CD4-positive, alpha-beta T cell treated with Interleukin-2 at 100 ng/mL for 4 hours (primary cell): ENCODE results near the gene NSG2.

Experiments
- DNase-seq: peaks from one replicate; pipeline ENCODE4 v3.0.0-alpha.2; 2020; ENCODE audit warnings: low spot score

The NSG2 gene

DNA sequence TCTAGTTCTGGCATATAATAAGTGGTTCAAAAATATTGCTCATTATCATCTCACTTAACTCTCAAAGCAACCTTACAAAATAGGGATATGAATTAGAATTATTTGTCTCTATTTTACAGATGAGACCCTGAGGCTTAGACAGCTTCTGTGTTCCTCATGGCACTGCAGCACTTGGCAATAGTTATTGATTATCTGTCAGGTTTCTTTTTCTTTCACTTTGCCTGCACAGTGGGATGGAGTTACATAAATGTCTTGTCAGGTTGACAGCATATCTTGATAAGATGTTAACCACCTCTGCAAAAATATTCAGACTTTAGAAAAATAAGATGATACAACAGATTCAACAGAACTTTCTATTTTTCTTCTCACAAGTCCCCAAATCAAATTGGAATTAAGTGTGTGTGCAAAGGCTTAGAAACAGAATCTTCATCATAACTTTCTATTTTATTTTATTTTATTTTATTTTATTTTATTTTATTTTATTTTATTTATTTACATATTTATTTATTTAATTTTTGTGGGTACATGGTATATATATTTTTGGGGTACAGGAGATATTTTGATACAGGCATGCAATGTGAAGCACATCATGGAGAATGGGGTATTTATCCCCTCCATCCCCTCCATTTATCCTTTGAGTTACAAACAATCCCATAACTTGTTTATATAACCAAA, 17.7 kb downstream of the NSG2 start:
- no peak for DNase-seq

DNA sequence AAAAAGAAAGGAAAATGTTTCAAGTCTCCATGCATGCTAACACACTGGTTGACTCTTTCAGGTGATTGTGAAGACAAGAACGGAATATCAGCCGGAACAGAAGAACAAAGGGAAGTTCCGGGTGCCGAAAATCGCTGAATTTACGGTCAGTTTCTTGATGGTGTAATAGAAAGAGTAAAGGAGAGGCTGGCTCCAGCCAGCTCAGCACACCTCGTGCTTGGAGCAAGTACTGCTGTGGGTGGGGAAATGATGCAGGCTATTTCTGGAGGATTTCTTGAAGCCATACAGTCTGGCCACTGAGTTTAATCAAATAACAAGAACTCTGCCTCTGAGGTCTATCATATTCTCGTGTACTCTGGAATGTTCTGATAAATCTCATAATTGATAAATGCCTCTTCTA, 18.7 kb downstream of the NSG2 start:
- DNase-seq: no peak

DNA sequence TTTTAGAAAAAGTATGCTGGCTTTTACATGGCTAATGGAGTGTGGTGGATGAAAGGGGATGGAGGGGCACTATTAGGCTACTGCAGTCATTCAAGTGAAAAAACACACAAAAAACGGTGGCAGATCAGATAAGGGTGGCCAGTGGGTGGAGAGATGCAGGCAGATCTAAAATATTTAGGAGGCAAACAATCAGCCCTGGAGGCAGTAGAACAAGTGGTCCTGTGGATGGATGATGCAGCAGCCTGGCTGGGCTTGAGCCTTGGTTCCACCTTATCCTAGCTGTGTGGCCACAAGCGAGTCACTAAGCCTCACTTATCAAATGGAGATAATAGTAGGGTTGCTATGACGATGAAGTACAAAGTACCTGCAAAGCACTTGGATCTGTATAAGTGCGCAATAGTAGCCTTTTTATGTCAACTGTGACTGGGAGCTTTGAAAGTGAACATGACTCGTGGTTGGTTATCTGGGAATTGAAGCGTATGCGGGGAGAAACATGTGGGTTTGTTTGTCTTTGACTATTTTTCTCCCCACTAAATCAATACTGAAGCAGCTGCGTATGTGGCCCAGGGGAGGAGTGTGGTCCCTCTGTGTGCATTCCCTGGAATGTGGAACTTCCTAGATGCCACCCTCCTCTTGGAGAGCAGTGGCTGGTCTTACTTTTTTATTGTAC, 20.2 kb downstream of the NSG2 start:
- no peak for DNase-seq

DNA sequence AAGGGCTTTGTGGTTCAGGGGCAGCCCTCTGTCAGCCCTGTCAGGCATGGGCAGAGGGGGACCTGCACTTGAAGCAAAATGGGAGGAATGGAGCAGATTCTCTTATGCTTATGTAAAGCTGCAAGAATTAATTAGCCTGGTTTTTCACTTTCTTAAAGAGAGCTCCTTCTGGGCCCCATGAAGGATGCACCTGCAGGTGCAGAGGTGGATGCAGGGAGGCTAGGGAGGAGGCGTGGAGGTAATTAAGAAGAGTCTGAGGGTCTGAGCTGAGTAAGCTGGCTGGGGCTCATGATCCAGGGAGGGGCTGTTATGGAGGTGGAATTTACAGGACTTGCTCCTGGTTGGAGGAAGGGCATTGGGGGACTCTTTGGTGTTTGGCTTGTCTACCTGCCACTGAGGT, 22.0 kb downstream of the NSG2 start:
- DNase-seq: no peak

DNA sequence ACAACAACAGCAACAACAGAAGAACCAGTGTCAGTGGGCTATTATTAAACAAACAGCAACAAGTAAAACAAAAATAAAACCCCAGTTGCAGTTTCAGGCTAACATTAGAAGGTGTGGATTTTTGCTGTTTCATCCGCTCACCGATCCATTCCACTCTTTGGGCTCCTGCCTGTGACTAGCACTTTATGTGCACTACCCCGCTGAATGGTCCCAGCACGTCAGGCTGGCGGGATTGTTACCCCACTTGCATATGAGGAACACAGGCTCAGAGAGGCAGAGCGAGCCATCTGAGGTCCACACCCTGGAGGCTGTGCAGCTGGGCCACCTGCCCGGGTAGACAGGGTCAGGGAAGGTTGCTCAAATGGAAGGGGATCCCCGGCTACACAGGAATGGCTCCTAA, 26.0 kb downstream of the NSG2 start:
- no peak for DNase-seq

DNA sequence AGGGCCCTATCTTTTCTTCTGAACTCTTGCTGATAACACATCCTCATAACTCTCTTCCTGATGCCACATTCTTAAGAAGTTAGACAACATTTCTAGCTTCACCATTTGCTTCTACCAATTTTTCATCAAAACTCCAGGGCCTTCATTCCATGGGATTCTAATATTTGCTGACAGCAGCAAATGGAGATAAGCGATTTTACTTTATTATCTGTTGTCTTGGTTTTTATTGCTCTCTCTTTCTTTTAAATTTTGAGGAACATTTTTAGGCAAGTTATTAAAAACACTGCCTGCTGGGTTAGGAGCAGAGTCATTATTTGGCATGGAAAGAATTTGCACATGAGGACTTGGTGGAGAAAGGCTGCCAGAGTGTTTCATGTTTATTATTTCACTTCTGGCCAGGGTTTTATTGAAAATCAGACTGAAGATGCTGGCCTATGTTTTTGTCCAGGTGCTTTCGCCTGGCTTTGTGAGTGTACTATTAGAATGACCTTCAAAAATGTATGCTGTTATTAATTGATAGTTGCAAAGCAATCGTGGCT, 27.7 kb downstream of the NSG2 start:
- DNase-seq: no peak

DNA sequence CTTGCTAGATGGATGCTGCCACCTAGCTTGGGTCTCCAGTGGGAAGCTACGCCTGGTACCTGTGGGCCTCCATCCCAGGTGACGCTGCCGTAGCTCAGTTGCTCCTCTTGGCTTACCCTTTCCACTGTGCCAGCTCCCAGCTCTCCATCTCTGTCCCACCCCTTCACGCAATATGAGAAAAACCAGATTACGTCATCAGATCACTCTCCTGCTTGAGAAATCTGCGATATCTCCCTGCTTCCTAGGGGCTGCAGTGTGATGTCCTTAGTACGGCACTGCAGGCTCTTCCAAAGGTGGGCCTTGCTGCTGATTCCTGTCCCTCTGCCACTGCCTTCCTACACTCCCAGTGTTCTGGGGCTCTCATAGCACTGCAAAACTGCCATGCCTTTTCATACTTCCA, 28.9 kb downstream of the NSG2 start:
- DNase-seq: no peak

DNA sequence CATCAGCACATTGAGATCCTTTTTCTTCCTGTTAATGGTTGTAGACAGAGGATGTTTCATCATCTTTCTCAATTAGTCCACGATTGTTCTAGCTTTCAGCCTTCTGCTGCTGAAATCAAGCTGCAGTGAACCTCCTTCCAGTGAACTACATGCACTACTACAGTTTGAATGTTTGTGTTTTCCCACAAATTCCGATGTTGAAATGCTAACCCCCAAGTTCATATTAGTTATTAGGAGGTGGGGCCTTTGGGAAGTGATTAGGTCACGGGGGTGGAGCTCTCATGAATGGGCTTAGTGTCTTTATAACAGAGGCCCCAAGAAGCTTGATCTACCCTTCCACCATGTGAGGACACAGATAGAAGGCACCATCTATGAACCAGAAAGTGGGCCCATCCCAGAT, 32.9 kb downstream of the NSG2 start:
- DNase-seq: no peak

DNA sequence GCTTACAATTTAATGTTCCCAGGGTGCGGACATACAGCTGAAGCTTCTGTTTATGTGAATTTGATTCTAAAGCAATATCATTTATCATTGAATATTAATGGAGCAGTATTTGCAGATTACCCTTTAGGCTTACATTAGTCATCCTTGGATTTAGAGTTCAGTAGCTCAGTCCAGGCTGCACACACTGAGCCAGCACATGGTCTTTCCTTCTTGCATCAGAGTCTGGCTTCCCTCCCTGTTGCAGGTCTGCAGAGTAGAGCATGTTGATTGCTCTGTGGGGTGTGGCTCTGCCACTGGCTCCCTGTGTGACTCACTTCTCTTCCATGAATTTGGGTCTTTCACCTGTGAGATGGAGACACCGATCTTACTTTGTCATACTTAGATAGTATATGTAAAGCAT, 36.8 kb downstream of the NSG2 start:
- no peak for DNase-seq

DNA sequence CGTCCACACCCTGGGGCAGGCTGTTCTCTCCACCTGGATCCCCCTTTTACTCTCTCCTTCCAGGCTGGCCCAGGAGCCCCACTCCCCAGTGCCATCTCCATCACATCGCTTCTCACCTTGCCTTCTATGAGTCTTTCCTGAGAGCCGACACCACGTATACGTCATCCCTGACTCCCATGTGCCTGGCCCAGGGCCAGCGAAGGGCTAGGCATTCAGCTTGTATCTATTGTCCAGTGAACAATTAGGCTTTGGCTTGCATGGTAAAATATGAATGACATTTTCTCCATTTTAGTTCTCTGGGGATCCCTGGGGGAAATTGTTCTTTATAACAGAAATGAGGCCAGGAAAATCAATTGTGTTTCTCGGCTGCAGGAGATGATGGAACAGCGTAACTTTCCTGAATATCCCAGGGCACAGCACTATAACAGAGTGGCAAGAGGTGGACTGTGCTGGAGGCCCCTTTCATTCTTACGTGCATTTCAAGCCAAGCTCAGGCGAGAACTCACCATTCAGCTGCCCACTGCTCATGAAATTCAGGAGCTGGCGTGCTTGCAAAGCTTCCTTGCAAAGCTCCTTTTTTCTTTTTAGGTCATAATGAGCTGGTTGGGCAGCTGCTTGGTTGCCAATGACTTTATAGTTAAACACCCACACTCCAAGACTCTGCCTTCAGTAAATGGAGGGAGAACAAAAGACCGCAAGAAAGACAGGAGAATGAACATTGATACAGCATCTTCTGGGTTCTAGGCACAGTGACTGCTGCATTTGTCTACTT, 37.7 kb downstream of the NSG2 start:
- DNase-seq: no peak

DNA sequence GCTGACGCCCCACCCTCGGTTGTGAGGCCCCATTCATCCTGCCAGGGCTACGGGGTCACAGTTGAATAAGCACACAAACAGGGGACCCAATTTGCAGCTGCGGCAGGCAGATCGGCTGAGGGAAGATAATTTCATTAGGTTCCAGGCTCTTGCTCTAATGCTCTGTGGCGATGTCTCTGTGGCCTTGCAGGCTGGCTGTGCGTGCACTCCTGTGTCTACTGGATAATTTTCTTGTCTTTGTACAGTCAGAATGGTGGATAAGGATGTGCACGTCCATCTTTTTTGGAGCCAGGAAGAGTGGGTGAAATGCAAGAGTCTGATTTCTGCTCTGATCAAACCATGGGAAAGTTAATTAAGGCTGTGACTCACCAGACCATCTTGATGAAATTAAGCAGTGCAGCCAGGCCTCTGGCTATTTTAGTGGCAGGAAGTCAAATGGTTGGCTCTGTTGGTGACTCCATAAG, 39.2 kb downstream of the NSG2 start:
- DNase-seq: no peak

DNA sequence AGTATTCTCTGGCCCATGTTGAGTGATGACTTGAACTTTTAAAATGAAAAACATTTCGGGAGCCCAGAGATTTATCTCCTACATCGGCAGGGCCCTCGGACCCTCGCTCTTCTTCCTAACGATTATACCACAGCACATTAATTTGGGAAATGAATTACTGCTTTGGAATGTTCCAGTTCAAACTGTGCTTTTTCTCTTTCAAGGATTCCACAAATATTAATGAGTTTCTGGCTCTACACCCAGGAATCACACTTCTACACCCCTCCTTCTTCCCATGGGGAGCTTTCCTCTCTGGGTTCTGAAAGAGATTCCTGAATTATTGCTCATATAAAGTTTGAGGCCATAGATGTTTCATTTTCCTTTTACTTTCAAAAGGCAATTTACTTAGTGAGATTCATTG, 41.2 kb downstream of the NSG2 start:
- DNase-seq: no peak

DNA sequence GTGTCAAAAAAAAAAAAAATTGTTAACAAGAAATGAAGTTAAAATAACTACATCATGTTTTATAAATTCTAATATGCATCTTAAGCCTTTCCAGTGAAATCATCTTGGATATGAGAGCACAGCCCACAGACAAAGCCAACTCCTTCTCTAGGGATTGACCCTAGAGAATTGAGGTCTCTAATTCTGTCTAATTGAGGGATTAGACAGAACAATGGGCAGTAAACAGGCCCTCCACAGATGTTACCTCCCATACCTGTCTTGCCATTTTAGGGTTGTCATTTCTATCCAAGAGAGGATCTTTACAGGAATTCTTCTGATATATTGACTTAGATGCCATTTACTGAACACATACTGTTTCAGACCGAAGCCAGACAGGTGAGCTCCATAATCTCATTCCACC, 42.3 kb downstream of the NSG2 start:
- no peak for DNase-seq

DNA sequence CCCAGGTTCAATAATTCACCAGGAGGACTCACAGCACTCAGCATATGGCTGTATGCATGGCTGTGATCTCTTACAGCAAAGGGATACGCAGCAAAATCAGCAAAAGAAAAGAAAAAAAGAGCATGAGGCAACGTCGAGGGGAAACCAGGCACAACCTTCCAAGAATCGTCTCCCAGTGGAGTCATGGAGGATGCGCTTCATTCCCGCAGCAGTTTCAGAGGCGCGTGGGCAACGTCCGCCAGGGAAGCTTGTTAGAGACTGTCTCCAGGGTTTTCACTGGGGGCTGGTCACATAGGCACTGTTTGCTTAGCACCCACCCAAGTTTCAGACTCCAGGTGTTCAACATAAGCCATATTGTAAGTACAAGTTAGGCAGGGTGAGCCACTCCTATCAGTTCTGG, 44.6 kb downstream of the NSG2 start:
- DNase-seq: no peak

DNA sequence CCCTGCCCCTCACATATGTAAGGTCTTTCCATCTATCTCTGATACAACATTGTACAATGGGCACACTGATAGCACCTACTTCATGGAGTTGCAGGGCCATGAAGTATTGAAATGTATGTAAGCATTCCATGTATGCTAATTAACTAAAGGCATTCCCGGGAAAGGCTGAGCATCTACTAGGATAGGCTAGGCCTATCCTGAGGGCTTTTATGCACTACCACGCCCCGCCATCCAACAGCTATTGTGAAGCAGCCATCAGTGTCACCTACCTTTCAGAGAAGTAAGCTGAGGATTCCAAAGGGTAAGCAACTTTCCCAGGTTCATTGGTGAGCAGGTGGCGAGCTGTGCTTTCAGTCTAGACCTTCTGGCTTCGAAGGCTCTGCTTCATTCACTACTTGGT, 47.6 kb downstream of the NSG2 start:
- no peak for DNase-seq

DNA sequence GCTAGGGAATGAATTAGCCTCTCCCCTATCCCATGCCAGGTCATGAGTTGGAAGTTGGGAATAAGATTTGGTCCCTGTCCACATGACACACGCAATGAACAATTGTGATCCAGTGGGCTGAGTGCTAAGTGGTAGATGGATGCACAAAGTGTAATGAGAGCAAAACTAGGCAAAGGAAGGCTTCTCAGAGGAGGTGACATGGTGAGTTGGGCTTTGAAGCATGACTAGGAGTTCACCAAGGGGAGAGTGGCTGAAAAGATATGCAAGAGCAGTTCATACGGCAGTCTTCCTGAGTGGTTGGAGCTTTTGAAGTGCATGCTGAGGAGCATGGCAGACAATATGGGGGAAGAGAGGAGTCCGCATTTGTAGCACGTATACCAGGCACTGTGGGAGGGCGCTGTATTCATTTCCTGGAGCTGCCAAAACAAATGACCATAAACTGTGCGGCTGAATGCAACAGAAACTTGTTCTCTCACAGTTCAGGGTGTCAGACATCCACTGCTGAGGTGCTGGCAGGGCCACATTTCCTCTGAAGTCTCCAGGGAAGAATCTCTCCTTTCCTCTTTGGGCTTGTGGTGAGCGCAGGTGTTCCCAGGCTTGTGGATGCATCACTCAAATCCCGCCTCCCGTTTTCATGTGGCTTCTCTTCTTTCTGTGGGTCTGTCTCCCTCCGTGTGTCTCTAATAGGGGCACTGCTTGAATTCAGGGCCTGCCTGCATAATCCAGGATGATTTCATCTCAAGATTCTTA, 49.5 kb downstream of the NSG2 start:
- DNase-seq: no peak

DNA sequence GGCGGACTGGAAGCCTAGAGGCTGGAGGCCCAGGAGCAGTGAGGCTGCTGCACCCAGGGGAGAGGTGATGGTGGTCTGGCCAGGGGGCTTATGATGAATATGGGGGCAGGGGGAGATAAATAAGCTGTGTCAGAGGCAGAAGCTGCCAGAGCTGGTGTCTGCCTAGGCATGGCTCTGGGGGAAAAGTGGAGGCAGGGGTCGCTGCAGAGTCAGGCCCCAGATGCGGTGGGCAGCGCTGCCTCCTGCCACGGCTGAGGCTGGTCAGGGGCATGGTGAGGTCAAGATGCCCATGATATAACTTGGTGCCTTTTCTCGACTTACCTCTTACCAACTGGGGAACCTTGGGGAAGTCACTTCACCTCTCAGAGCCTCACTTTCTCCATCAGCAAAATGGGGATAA, 51.1 kb downstream of the NSG2 start:
- no peak for DNase-seq

DNA sequence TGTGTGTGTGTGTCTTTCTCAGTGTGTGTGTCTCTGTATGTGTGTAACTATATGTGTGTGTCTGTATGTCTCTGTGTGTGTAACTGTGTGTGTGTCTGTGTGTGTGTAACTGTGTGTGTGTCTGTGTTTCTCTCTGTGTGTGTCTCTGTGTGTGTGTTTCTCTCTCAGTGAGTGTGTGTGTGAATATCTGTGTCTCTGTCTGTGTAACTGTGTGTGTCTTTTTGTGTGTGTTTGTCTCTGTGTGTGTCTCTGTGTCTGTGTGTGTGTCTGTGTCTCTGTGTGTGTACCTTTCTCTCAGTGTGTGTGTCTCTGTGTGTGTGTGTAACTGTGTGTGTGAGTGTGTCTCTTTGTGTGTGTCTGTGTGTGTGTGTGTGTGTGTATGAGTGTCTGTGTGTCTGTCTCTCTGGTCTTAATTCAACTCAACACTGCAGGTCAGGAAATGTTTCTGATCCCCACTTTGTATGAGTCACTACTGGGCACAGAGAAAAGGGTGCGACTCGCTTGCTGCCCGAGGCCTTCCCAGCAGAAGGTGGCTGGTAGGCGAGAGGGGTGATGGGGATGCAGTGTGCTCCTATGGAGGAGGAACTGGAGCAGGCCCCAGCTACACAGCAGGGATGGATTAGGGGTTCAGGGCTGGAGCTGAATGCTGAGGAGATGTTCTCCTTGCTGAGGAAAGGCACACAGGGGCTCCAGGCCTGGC, 52.1 kb downstream of the NSG2 start:
- DNase-seq: no peak

DNA sequence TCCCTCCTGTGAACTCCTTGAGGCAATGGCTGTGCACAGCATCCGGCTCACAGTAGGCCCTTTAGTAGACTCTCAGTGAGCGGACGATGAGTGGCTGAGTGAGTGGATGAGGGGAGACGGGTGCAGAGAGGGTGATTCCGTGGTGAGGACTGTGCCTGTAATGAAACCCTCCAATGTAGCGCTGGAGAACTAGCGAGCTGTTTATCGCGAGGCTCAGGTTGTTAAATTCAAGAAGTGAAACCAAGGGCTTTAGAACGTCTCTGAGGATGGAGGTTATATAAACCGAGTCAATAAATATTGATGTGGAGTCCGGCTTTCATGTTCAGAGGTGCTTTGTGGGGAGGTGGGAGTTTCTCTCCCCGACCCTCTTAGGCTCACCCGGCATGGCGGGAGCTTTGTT, 53.2 kb downstream of the NSG2 start:
- DNase-seq: no peak

DNA sequence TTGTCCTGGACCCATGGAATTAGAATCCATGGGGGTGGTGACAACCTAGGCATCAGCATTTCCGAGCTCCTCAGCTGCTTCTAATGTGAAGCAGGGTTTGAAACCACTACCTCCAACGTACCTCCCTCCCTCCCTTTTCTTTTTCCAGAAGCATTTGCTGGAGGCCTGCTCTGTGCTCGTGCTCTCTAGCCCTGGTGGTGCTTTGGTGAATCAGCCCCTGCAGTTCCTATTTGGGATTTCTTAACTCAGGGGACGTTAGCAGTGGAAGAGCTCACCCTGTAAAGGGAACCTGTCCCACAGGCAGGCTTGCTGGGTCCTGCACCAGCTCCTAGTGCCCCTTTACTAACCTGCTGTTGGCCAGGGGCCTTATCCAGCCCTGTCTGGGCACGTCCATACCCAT, 55.0 kb downstream of the NSG2 start:
- no peak for DNase-seq

DNA sequence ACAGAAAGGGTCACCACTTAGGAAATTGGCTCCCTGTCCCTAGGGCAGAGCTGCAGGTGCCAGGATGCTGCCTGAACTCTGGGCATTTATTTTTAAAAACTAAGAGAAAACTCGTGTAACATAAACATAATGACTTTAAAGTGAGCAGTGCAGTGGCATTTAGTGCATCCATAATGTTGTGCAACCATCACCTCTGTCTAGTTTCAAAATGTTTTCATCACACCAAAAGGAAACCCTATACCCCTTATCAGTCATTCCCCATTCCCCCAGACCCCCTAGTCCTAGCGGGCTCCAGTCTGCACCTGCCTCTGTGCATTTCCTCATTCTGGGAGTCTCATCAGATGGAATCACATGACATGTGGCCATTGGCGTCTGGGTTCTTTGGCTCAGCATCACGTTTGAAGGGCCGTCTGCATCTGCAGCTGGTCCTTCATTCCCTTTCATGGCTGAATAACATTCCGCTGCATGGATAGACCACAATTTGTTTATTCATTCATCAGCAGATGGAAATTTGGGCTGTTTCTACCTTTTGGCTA, 55.8 kb downstream of the NSG2 start:
- no peak for DNase-seq
